ENCODE measurements around the gene PLCZ1.

The PLCZ1 gene

DNA sequence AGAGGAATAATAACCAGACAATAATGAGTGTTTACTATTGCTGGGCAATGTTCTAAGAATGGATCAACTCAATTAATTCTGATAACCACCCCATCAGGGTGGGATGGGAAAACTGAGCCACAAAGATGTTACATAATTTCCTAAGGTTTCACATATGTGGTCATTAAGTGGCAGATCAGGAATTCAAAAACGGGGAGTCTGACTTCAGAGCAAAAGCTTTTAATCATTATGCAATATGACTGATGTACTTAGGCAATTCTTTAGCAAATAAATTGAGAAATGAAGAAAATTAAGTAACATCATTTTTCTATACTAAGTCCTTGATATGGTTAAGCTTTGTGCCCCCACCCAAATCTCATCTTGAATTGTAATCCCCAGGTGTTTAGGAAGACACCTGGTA, 53.4 kb downstream of the PLCZ1 start:
- no peak for DNase-seq (ENCODE audit: low read depth)
- TF ChIP-seq, protein P1, sequence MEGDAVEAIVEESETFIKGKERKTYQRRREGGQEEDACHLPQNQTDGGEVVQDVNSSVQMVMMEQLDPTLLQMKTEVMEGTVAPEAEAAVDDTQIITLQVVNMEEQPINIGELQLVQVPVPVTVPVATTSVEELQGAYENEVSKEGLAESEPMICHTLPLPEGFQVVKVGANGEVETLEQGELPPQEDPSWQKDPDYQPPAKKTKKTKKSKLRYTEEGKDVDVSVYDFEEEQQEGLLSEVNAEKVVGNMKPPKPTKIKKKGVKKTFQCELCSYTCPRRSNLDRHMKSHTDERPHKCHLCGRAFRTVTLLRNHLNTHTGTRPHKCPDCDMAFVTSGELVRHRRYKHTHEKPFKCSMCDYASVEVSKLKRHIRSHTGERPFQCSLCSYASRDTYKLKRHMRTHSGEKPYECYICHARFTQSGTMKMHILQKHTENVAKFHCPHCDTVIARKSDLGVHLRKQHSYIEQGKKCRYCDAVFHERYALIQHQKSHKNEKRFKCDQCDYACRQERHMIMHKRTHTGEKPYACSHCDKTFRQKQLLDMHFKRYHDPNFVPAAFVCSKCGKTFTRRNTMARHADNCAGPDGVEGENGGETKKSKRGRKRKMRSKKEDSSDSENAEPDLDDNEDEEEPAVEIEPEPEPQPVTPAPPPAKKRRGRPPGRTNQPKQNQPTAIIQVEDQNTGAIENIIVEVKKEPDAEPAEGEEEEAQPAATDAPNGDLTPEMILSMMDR (IDR thresholded peaks at IDR 0.05; ENCODE audit: control insufficient read depth, extremely low read depth, insufficient read depth), result no peak
- no peak overlapping the region for H3K4me3 ChIP-seq (ENCODE audit: low read depth, low read length)

DNA sequence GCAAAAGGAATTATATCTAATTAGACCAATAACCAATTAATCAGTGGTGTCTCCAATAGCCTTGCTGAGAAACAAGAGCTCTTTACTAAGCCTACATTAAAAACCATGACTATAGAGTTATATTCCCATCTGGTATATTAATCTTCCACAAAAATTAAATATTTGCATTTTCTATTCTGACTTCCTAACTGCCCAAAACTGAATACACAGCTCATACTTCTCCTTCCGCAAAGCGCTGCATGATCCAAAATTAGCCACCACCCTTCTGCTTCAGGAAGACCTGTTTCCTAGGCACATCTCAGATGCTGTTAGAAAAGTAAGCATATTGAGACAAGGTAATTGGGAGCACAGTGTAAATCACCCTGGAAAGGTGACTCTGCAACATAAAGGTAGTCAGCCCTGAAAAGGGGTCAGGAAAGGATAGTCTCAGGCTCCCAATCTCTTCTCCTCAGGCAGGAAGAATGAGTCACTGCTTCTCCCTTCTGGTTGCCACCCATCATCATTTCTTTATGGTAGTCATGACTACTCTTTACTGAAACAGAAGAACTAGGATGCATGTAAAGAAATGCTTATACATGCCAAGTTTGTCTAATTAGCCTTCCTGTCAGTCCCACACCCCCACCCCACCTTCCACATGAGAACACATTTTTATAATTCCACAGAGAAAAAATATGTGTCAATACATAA, 54.3 kb downstream of the PLCZ1 start:
- no peak overlapping the region for H3K4me3 ChIP-seq (ENCODE audit: low read depth, low read length)
- DNase-seq (ENCODE audit: low read depth), result no peak
- TF ChIP-seq, protein P1 (IDR thresholded peaks at IDR 0.05; ENCODE audit: control insufficient read depth, extremely low read depth, insufficient read depth), result no peak

GRCh38 chr12:18681818-18682217, 56.0 kb downstream of the PLCZ1 start:
- TF ChIP-seq, protein P1 (IDR thresholded peaks at IDR 0.05; ENCODE audit: control insufficient read depth, extremely low read depth, insufficient read depth), result no peak
- no peak overlapping the region for H3K4me3 ChIP-seq (ENCODE audit: low read depth, low read length)
- DNase-seq (ENCODE audit: low read depth), result no peak

GRCh38 chr12:18676996-18677588, 60.7 kb downstream of the PLCZ1 start:
- DNase-seq (ENCODE audit: low read depth), result no peak
- no peak overlapping the region for H3K4me3 ChIP-seq (ENCODE audit: low read depth, low read length)
- TF ChIP-seq, protein P1 (IDR thresholded peaks at IDR 0.05; ENCODE audit: control insufficient read depth, extremely low read depth, insufficient read depth), result no peak

- TF ChIP-seq, protein P1 (IDR thresholded peaks at IDR 0.05; ENCODE audit: control insufficient read depth, extremely low read depth, insufficient read depth), result no peak
- H3K4me3 ChIP-seq (ENCODE audit: low read depth, low read length), result no peak overlapping the region
These were observed 61.7 kb downstream of the PLCZ1 start for GRCh38 chr12:18676141-18676540.

GRCh38 chr12:18658829-18659228, 79.0 kb downstream of the PLCZ1 start:
- no peak overlapping the region for H3K4me3 ChIP-seq (ENCODE audit: low read depth, low read length)
- TF ChIP-seq, protein P1 (IDR thresholded peaks at IDR 0.05; ENCODE audit: control insufficient read depth, extremely low read depth, insufficient read depth), result no peak
- DNase-seq (ENCODE audit: low read depth), result no peak

More at GRCh38 chr12:18676141-18676540, 61.7 kb downstream of the PLCZ1 start:
- no peak for DNase-seq (ENCODE audit: low read depth)
